ENCODE measurements around the gene AK5.

- TF ChIP-seq, protein P1, sequence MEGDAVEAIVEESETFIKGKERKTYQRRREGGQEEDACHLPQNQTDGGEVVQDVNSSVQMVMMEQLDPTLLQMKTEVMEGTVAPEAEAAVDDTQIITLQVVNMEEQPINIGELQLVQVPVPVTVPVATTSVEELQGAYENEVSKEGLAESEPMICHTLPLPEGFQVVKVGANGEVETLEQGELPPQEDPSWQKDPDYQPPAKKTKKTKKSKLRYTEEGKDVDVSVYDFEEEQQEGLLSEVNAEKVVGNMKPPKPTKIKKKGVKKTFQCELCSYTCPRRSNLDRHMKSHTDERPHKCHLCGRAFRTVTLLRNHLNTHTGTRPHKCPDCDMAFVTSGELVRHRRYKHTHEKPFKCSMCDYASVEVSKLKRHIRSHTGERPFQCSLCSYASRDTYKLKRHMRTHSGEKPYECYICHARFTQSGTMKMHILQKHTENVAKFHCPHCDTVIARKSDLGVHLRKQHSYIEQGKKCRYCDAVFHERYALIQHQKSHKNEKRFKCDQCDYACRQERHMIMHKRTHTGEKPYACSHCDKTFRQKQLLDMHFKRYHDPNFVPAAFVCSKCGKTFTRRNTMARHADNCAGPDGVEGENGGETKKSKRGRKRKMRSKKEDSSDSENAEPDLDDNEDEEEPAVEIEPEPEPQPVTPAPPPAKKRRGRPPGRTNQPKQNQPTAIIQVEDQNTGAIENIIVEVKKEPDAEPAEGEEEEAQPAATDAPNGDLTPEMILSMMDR (IDR thresholded peaks at IDR 0.05): no peak
- no peak for TF ChIP-seq POLR2A (IDR thresholded peaks at IDR 0.05)
- no peak for TF ChIP-seq EP300 (IDR thresholded peaks at IDR 0.05)
These were observed 311.1 kb downstream of the AK5 start for GRCh38 chr1:77592906-77593305.

Measured in tibial nerve (tissue), 4 donors.